ENCODE data around the gene FHDC1.

The FHDC1 gene

GRCh38 chr4:152999346-153000075 is 63.4 kb downstream of the FHDC1 start:
- TF ChIP-seq TEAD4 (IDR thresholded peaks at IDR 0.05) (no peak), ZBTB7A (IDR thresholded peaks at IDR 0.05; ENCODE audit: low read depth) (no peak), FOXM1 (IDR thresholded peaks at IDR 0.05; ENCODE audit: borderline replicate concordance, low read depth) (no peak), EGR1 (IDR thresholded peaks at IDR 0.05) (no peak), NFIC (IDR thresholded peaks at IDR 0.05) (no peak), RAD21 (IDR thresholded peaks at IDR 0.05; ENCODE audit: low read depth) (no peak), CEBPB (IDR thresholded peaks at IDR 0.05) (no peak), EP300 (IDR thresholded peaks at IDR 0.05; ENCODE audit: borderline replicate concordance) (no peak)
- TF ChIP-seq, protein P1, sequence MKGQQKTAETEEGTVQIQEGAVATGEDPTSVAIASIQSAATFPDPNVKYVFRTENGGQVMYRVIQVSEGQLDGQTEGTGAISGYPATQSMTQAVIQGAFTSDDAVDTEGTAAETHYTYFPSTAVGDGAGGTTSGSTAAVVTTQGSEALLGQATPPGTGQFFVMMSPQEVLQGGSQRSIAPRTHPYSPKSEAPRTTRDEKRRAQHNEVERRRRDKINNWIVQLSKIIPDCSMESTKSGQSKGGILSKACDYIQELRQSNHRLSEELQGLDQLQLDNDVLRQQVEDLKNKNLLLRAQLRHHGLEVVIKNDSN (IDR thresholded peaks at IDR 0.05): no peak
- TF ChIP-seq, protein P2, sequence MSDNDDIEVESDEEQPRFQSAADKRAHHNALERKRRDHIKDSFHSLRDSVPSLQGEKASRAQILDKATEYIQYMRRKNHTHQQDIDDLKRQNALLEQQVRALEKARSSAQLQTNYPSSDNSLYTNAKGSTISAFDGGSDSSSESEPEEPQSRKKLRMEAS (IDR thresholded peaks at IDR 0.05): no peak

- TF ChIP-seq YY1 (IDR thresholded peaks at IDR 0.05; ENCODE audit: low read depth) (no peak), TCF12 (IDR thresholded peaks at IDR 0.05; ENCODE audit: low read depth) (no peak), CREB1 (IDR thresholded peaks at IDR 0.05; ENCODE audit: low read depth) (no peak), EGR1 (IDR thresholded peaks at IDR 0.05) (no peak), RAD21 (IDR thresholded peaks at IDR 0.05; ENCODE audit: low read depth) (no peak), TEAD4 (IDR thresholded peaks at IDR 0.05) (no peak), ZBTB7A (IDR thresholded peaks at IDR 0.05; ENCODE audit: low read depth) (no peak), EP300 (IDR thresholded peaks at IDR 0.05; ENCODE audit: borderline replicate concordance) (no peak), FOXM1 (IDR thresholded peaks at IDR 0.05; ENCODE audit: borderline replicate concordance, low read depth) (no peak), TAF1 (IDR thresholded peaks at IDR 0.05; ENCODE audit: low read depth) (no peak), CEBPB (IDR thresholded peaks at IDR 0.05) (no peak), NFIC (IDR thresholded peaks at IDR 0.05) (no peak)
- TF ChIP-seq, protein P1 (IDR thresholded peaks at IDR 0.05): no peak
- TF ChIP-seq, protein P2 (IDR thresholded peaks at IDR 0.05): no peak
- TF ChIP-seq, protein P3, sequence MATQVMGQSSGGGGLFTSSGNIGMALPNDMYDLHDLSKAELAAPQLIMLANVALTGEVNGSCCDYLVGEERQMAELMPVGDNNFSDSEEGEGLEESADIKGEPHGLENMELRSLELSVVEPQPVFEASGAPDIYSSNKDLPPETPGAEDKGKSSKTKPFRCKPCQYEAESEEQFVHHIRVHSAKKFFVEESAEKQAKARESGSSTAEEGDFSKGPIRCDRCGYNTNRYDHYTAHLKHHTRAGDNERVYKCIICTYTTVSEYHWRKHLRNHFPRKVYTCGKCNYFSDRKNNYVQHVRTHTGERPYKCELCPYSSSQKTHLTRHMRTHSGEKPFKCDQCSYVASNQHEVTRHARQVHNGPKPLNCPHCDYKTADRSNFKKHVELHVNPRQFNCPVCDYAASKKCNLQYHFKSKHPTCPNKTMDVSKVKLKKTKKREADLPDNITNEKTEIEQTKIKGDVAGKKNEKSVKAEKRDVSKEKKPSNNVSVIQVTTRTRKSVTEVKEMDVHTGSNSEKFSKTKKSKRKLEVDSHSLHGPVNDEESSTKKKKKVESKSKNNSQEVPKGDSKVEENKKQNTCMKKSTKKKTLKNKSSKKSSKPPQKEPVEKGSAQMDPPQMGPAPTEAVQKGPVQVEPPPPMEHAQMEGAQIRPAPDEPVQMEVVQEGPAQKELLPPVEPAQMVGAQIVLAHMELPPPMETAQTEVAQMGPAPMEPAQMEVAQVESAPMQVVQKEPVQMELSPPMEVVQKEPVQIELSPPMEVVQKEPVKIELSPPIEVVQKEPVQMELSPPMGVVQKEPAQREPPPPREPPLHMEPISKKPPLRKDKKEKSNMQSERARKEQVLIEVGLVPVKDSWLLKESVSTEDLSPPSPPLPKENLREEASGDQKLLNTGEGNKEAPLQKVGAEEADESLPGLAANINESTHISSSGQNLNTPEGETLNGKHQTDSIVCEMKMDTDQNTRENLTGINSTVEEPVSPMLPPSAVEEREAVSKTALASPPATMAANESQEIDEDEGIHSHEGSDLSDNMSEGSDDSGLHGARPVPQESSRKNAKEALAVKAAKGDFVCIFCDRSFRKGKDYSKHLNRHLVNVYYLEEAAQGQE (IDR thresholded peaks at IDR 0.05; ENCODE audit: low read depth): no peak
Measured at GRCh38 chr4:153000076-153000420, 63.9 kb downstream of the FHDC1 start.

- no peak for TF ChIP-seq RAD21 (IDR thresholded peaks at IDR 0.05; ENCODE audit: low read depth)
- no peak for TF ChIP-seq CEBPB (IDR thresholded peaks at IDR 0.05)
- TF ChIP-seq TAF1 (IDR thresholded peaks at IDR 0.05; ENCODE audit: low read depth): no peak
- no peak for TF ChIP-seq CREB1 (IDR thresholded peaks at IDR 0.05; ENCODE audit: low read depth)
- TF ChIP-seq NFIC (IDR thresholded peaks at IDR 0.05): no peak
- no peak for TF ChIP-seq TCF12 (IDR thresholded peaks at IDR 0.05; ENCODE audit: low read depth)
- TF ChIP-seq TEAD4 (IDR thresholded peaks at IDR 0.05): no peak
Measured at GRCh38 chr4:153001626-153002025, 65.5 kb downstream of the FHDC1 start.

GRCh38 chr4:153002110-153002509 is 66.0 kb downstream of the FHDC1 start:
- TF ChIP-seq, protein P3 (IDR thresholded peaks at IDR 0.05; ENCODE audit: low read depth): no peak

- no peak for TF ChIP-seq RAD21 (IDR thresholded peaks at IDR 0.05; ENCODE audit: low read depth)
- no peak for TF ChIP-seq TAF1 (IDR thresholded peaks at IDR 0.05; ENCODE audit: low read depth)
- no peak for TF ChIP-seq EP300 (IDR thresholded peaks at IDR 0.05; ENCODE audit: borderline replicate concordance)
- TF ChIP-seq YY1 (IDR thresholded peaks at IDR 0.05; ENCODE audit: low read depth): no peak
- TF ChIP-seq EGR1 (IDR thresholded peaks at IDR 0.05): no peak
- TF ChIP-seq CREB1 (IDR thresholded peaks at IDR 0.05; ENCODE audit: low read depth): no peak
- TF ChIP-seq, protein P3 (IDR thresholded peaks at IDR 0.05; ENCODE audit: low read depth): no peak
- no peak for TF ChIP-seq CEBPB (IDR thresholded peaks at IDR 0.05)
Measured at GRCh38 chr4:153004081-153004850, 68.1 kb downstream of the FHDC1 start.

All from Ishikawa (cell line).